Neural cell (in vitro differentiated cells): Measurements from ENCODE around the gene PELI2.

ENCODE experiments used
- CTCF ChIP-seq: fragments of 450-650 bp; IDR thresholded peaks from 2 replicates; pipeline ENCODE4 v1.5.1; 2014; ENCODE audit warnings: antibody characterized with exemption, mild to moderate bottlenecking, moderate library complexity; ENCODE audit not compliant: poor library complexity, severe bottlenecking
- POLR2AphosphoS5 ChIP-seq: IDR thresholded peaks from 2 replicates; pipeline ENCODE4 v1.6.1; 2012
- TAF1 ChIP-seq: IDR thresholded peaks from 2 replicates; pipeline ENCODE4 v1.6.1; 2012; ENCODE audit warnings: low read depth

GRCh38 chr14:56127156-56127555 lies 8.9 kb downstream of the PELI2 start:
- TF ChIP-seq CTCF (no peak), TAF1 (no peak), POLR2AphosphoS5 (no peak)
